ENCODE results near the gene EML4.
"Not testable (repeated sequence)": the region's sequence is repeated elsewhere in the genome, so short reads cannot be mapped to it uniquely, and the experiment has no call there.

Gene EML4

DNA sequence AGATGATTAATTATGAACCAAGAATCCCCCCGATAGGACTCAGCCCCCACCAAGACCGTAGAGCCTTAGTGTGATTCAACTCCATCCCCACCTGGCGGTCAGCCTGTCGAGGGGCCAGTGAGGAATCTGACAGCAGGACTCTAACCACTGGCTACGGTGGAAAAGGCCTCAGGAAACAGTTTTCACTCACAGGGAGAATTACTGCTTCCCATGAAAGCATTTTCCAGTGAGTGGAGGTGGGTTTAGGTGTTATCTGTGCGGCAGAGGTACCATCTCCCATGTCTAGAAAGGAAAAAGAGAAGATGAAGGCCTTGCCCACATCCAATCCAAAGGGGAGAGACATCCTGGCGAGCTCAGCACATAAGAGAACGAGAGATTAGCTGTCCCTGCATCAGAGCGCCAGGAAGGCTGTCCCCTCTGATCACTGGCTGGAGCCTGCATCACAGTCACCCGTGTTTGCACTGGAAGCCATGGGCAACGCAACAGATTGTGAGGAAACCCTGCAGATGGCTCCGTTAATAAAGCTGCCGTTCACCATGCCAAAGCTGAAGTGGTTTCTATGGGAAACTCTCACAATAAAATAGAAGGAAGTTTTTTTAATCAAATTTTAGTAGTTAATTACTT is 169.5 kb downstream of the EML4 start:
- DNase-seq, result no peak

DNA sequence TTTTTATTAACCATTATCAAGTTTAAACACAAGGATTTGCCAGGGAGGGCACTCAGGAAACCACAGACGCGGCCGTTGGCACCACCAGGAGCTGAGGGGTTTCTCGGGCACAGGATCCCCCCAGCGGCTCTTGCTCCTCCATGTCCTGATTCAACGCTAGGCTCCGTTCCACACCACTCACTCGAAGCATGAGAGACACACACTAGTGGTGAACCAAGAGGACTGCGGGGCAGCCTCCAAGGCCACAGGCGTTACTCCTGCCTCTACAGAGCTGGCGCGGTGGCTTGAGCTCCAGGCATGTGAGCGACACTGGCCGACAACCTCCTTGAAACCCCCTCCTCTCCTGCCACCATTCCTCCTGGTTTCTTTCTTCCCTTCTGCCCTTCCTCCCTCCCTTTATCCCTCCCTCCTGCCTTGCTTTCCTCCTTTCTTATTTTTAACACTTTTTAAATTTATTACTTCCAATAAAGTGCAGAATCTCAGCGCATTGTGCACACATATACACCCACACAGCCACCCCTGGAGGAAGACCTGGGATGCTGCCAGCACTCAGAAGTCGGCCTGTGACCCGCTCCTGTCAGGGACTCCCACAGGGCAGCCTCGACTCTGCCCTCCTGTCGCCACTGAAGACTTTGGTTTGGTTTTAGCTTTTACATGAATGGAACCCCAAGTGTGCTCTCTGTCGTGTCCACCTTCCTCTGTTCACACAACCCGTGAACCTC is 170.2 kb downstream of the EML4 start:
- no peak for DNase-seq

- DNase-seq, result no peak
Observed at GRCh38 chr2:42340045-42340937, 171.1 kb downstream of the EML4 start.

GRCh38 chr2:42340938-42341636 is 171.9 kb downstream of the EML4 start:
- DNase-seq, result no peak

DNA sequence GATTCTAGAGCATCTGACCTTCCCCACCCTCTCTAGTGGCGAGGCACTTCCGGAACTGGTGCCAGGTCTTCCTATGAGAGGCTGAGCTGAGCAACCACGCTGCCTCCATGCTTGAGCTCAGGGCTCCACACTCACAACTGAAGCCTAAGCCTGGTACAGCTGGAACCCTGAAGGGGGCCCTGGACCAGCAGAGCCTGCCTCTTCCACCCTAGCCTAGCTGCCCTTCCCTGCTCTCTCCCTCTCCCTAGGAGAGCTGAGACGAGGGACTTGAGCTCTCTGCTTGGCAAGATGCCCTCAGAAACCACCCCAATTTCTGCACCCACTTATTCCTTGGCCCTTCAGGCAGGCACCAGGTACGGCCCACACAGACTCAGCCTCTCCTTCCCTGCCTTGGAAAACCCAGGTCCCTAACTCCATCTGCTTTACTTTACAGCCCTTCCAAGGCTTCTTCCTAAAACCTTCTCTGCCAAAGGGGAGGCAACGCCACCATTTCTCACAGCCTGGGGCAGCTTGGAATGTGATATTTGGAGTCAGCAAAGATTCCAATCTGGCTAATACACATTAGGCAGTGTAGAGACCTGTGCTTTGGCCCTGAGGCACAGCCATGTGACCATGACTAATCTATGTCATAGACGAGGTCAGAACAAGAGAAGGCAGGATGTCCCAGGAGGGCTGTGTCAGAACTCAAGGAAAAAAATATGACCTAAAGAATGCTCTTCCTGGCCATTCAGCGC is 173.1 kb downstream of the EML4 start:
- DNase-seq, result no peak

- DNase-seq, result no peak
Observed at GRCh38 chr2:42342795-42343241, 173.7 kb downstream of the EML4 start.

DNA sequence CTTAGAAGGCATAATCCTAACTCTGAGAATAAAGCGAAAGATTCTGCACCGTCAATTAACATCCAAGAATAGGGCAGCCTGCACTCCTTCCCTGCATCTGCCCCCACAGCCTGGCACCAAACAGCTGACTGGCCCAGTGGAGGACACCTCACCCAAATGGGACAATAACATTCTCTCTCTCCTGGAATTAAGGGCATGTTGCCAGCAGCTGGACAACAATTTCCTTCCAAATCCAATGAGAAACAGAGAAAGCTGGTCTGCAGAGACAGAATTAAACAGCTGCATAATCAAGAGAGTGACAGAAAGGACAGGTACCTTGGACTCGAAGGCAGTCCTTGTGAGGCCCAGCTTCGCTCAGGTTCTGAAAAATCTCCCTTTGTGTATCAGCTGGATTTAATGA is 176.8 kb downstream of the EML4 start:
- DNase-seq, result no peak

- DNase-seq, result not testable (repeated sequence)
Observed at GRCh38 chr2:42346856-42347255, 177.7 kb downstream of the EML4 start.

DNA sequence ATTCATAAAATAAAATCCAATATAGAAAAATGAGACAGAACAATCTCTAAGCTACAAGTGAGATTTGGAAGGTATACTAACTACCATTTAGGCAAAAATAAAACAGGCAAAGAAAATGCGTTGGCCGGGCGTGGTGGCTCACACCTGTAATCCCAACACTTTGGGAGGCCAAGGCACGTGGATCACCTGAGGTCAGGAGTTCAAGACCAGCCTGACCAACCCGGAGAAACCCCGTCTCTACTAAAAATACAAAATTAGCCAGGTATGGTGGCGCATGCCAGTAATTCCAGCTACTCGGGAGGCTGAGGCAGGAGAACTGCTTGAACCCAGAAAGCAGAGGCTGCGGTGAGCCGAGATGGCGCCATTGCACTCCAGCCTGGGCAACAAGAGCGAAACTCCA is 178.4 kb downstream of the EML4 start:
- not testable (repeated sequence) for DNase-seq

- no peak for DNase-seq
Observed at GRCh38 chr2:42348113-42348805, 179.1 kb downstream of the EML4 start.

GRCh38 chr2:42350434-42351063 is 181.4 kb downstream of the EML4 start:
- DNase-seq, result no peak

GRCh38 chr2:42351864-42352263 is 182.7 kb downstream of the EML4 start:
- DNase-seq, result no peak

DNA sequence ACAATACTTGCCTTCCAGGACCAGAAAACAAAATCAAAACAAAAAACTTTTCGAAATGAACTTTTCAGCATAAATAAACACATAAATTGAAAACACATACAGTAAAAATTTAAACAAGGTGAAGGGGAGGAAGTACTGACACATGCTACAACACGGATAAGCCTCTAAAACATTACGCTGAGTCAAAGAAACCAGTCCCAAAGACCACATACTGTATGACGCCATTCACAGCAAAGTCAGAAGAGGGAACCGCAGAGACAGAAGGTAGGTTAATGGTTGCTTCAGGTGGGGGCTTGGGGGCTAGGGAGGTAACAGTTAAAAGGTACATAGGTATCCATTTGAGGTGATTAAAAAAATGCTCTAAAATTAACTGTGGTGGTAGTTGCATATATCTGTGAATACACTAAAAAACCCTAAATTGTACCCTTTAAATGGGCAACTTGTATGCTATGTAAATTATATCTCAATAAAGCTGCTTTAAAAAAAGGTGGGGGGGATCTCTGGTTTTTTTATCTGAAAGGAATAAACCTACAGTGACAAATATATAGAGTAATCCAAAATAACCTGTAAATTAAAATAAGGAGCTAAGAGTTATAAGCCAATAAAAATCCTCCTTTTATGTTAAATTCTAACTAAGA is 184.8 kb downstream of the EML4 start:
- DNase-seq, result no peak

DNA sequence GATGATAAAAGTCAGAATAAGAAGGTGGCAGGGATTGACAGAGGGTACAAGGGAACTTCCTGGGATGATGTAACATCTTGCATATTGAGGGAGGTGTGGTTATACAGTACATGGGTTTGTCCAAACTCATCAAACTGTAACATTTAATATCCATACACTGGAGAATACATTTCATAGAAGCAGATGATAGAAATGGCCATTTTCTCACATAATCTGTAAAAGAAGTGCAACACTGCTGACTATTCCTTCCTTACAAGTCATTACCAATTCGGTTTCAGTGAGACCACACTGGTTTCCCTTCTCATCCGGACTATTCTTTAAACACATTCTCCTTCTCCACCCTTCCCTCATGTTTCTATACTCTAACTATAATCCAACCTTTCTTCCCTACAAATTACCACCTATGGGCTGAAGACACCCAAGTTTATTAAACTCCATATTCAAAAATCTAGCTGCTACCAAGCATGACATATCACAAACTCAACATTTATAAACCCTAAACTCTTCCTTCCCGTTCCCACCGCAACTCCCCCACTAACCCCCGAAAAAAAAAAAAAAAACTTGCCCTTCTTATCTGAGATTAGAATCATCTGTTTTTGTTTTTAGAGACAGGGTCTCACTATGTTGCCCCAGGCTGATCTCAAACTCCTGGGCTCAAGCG is 190.3 kb downstream of the EML4 start:
- peak; percentile 16 for DNase-seq

- DNase-seq, result peak; percentile 37
Observed at GRCh38 chr2:42359965-42360483, 190.9 kb downstream of the EML4 start.

- DNase-seq, result peak; percentile 8
Observed at GRCh38 chr2:42360493-42360889, 191.3 kb downstream of the EML4 start.

DNA sequence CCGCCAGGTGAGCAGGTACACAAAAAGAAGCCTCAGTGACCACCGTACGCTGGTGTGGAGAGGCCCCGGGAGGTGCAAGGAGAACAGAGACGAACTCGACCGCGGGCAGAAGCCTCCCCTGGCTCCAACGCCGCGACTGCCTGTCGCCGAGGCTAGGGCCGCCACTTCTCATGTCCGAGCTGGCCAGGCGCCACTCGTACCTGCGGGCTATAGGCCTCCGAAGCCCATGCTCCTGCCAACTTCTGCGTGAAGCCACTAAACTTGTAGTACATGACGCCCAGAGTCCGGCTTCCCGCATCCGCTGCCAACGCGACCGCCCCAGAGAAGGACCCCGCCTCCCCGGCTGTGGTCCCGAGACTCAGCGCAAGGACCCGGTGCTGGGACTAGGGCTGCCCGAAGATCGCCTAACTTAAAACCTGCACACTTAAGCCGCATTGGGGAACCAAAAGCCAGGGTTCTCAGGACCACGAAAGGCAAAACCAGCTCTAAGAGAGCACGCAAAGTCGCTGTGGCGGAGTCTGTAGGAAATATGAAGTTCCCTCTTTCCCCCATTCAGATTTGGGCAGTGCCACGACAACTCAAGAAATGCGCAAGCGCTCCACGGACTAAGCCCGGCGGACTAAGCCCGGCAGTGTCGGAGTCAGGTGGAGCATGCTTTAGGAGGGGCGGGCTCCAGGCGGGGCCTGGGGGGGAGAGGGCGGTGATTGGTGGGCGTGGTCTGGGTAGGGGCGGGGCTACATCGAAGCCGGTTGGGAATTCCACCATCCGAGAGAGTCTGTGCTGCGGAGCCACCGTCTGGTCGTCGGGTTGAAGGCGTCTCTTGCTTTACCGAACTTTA is 192.0 kb downstream of the EML4 start, which contains the start of gene COX7A2L:
Gene COX7A2L, minus strand, starts transcription at position 328 of the 838 bp plus-strand sequence. Its CDS starts 56 bp downstream, at position 272.
- peak; percentile 98 for DNase-seq

GRCh38 chr2:42361728-42362283 is 192.7 kb downstream of the EML4 start:
- no peak for DNase-seq

Data from CD4-positive, alpha-beta T cell treated with Interleukin-17A for 1 hour (primary cell).